T-helper 1 cell treated with Interleukin-12 subunit alpha and Interleukin-12 subunit beta and Interleukin-4 antibody, amounts not matched to agents 30 ng/mL and 1 ng/mL, for 36 hours (primary cell): ENCODE results near the gene SPATA31A6. TPM values are rescaled to one million over a fixed set of nuclear protein-coding genes. Genes with fewer than 3 reads are reported as not detected.
"Not testable (repeated sequence)": the region's sequence is repeated elsewhere in the genome, so short reads cannot be mapped to it uniquely, and the experiment has no call there.

ENCODE experiments used
- intact Hi-C: fragments of 100-400 bp; cut with micrococcal nuclease; formaldehyde crosslinking; loops from one replicate; pipeline ENCODE4 v1.15.1; 2024
- total RNA-seq: library from RNA; stranded (reverse); gene quantifications from 2 replicates; pipeline ENCODE4 v1.2.3, GENCODE V29; 2022

SPATA31A6 gene
- not detected in 2 replicates for total RNA-seq

GRCh38 chr9:42183359-42183758 is at the start of gene SPATA31A6:
TSS of gene SPATA31A6 (plus strand) at chr9:42183659. CDS start at chr9:42183688, 29 bp downstream.
- intact Hi-C loops: not testable (repeated sequence)

GRCh38 chr9:42160299-42160698 is 23.2 kb upstream of the SPATA31A6 start:
- intact Hi-C loops: not testable (repeated sequence)

DNA sequence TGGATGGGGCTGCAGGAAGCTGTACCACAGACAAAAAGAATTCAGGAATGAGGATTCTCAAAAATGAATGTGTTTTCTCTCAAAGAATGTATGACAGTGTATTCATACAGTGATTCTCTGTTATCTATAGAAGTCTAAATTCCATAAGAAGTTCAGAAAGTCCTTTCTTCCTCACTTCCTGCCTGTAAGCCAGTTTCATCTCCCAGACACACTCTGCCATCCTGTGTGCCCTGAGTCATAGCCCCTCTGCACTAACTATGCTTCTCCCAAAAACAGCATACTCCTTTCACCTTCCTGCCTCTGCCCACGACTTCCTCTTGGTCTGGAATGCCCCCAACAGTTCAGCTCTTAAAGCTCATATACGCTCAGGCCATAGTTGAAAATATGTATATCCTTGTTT is 36.4 kb downstream of the SPATA31A6 start:
- intact Hi-C loops: not testable (repeated sequence)

DNA sequence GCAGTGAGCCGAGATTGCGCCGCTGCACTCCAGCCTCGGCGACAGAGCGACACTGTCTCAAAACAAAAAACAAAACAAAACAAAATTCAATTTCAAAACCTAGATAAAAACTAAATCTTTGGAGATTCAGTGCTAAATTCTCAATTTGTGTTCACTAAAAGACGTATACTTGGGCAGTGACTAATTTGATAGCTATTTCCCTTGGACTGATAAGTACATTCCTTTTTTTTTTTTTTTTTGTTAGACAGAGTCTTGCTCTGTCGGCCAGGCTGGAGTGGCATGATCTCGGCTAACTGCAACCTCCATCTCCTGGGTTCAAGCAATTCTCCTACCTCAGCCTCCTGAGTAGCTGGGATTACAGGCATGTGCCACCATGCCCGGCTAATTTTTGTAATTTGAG is 39.8 kb downstream of the SPATA31A6 start:
- intact Hi-C loops: not testable (repeated sequence)

- intact Hi-C loops: not testable (repeated sequence)
Observed at GRCh38 chr9:42233031-42233430, 49.6 kb downstream of the SPATA31A6 start.

GRCh38 chr9:42234610-42235009 is 51.2 kb downstream of the SPATA31A6 start:
- intact Hi-C loops: not testable (repeated sequence)

DNA sequence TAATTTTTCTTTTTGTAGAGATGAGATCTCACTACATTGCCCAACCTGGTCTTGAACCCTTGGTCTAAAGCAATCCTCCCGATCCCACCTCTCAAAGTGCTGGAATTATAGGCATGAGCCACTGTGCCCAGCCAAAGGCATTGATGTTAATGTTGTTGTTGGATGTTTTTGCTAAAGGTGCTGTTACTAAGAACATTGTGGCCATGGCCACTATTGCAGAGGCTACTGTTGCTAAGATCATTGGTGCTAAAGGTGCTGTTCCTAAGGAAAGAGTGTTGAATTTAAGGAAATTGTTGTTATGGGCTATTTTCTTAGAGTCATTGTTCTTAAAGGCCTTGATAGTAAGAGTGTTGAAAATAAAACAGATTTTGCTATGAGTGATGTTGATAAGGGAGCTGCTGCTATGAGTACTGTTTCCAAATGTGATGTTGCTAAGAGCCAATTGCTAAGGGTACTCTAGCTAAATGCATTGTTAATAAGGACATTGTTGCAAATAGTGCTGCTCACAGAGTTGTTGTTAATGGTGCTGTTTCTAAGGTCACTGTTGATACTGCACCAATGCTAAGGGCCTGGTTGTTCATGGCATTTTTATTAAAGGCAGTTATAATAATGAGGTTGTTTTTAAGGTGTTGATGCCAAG is 52.0 kb downstream of the SPATA31A6 start:
- intact Hi-C loops: not testable (repeated sequence)

DNA sequence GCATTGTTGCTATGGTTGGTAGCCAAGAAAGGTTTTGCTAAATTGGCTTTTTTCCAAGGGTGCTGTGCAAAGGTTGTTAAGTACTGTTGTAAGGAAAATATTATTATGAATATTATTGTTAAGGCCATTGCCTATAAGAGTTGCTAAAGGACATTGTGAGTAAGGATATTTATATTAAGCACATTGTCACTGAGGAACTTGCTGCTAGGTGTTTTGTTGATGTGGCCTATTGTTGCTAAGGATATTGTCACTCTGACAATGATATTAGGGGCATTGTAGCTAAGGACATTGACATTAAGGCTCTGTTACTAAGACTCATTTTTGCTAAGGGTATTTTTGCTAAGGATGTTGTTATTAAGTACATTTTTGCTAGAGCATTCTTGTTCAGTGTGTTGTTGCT is 52.6 kb downstream of the SPATA31A6 start:
- intact Hi-C loops: not testable (repeated sequence)

DNA sequence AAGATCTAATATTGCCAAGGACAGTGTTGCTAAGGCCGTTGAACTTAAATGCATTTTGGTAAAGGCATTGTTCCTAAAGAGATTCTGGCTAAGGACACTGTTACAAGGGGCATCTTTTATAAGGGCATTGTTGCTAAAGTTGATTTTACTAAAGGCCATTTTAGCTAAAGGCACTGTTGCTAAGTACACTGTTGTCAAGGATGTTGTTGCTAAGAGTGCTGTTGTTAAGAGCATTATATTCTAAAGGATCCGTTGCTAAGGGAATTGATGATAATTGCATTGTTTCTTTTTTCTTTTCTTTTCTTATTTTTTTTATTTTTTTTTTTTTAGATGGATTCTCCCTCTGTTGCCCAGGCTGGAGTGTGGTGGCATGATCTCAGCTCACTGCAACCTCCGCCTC is 53.9 kb downstream of the SPATA31A6 start:
- intact Hi-C loops: not testable (repeated sequence)

GRCh38 chr9:42238862-42239261 is 55.4 kb downstream of the SPATA31A6 start:
- intact Hi-C loops: not testable (repeated sequence)

Other genes with a start within 250 kb of the SPATA31A6 start
- not detected in 2 replicates for gene CNTNAP3B, start 54.2 kb upstream of the SPATA31A6 start, total RNA-seq